Stimulated activated CD4-positive, alpha-beta T cell treated with anti-CD3 and anti-CD28 coated beads, Interleukin-2, amount 100 ng/mL, for 24 hours (primary cell): ENCODE measurements around the gene MMD.

ENCODE experiments used
- DNase-seq, 2 donors: peaks; one replicate each; pipeline ENCODE4 v3.0.0-alpha.2; 2020

Gene MMD

DNA sequence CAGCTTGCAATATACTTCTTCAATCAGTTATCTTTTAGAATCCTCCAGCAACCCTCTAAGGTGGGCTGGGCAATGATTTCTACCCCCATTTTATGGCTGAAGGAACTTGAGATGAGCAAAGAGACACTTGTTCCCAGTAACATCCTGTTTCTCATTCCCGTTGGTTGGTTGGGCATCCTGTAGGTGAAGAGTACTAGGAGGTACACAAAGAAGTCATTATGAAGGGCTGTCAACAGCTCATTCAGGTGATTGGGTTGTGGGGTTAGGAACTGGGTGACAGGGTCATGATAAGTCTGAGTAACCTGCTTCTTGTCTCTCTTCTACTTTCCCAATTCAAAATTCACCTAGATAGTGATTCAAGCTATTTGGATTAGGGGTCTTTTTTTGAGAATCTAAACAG lies 76.5 kb downstream of the MMD start:
- DNase-seq = no peak

DNA sequence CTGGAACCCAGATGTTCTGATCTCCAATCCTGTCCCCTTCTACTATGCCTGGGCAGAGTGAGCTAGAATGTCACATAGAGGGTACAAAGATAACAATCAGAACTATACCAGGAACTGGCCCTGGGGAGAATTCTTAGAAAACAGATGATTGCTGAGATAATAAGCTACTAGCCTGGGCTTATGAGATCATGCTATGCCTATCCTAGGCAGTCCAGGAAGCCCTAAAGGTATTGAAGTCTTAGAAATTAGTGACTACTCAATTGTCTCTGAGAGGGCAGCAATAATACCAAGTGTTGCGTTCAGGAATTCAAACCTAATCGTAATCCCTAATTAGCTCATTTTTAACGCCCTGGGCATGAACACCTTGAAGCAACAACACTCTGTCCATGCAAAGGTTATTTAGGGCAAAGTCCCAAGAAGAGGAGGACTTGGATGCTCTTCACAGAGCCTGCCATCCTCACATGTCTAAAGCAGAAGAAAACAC lies 77.1 kb downstream of the MMD start:
- DNase-seq = no peak

DNA sequence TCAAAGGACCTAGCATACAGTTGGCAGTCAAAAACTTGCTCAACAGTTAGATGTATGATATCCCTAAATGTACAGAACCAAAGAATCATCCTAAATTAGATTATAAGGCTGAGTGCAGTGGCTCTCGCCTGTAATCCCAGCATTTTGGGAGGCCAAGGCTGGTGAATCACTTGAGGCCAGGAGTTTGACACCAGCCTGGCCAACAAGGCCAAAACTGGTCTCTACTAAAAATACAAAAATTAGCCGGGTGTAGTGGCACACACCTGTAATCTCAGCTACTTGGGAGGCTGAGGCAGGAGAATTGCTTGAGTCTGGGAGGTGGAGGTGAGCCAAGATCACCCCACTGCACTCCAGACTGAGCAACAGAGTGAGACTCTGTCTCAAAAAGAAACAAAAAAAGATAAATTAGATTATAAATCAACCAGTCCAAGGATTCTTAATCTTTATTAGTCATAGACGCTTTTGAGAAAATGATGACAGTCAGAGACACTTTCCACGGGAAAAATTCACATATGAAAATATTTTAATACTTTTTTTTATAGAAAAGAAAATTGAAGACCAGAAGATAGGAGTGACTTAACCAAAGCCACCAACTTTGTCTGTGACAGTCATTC lies 77.6 kb downstream of the MMD start:
- no peak for DNase-seq

DNA sequence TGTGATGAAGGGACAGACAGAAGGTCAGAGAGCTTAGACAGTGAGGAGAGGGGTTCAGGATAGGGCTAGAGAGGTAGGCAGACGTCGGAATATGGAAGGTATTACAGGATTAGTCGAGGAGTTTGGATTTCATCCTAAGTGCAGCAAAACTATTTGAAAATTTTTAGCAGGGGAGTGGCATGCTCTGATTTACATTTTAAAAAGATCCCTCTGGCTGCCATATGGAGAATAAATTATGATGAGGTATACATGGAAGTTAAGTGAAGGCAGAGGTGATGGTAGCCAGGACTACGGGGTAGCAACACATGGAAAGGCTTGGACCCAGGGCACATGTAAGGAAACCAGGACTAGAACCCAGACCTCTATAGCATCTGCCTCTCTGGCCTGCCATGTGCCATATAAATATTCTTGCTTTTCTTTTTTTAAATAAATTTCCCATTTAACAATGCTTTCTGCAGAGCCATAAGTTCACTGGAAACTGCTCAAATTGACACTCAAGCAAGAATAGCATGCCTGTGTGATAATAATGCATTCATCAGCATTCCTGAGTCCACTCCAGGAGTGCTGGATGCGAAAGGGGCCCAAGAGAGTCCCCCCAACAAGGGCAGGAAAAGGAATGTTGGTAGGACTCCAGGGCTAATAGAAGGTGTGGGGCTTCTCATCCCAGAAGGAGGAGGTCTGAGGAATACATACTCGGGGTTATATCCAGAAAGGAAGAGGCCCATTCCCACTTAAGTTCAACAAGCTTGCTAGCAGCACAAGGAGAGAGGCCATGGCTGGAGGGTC lies 78.6 kb downstream of the MMD start:
- DNase-seq = no peak
